Activated T-cell treated with anti-CD3 and anti-CD28 coated beads for 48 hours (primary cell): ENCODE results near the gene NR1H4.
"Not testable (repeated sequence)": the region's sequence is repeated elsewhere in the genome, so short reads cannot be mapped to it uniquely, and the experiment has no call there.

Experiments
- DNase-seq: peaks from one replicate; pipeline ENCODE4 v3.0.0-alpha.2; 2020; ENCODE audit warnings: low read depth

NR1H4 gene

DNA sequence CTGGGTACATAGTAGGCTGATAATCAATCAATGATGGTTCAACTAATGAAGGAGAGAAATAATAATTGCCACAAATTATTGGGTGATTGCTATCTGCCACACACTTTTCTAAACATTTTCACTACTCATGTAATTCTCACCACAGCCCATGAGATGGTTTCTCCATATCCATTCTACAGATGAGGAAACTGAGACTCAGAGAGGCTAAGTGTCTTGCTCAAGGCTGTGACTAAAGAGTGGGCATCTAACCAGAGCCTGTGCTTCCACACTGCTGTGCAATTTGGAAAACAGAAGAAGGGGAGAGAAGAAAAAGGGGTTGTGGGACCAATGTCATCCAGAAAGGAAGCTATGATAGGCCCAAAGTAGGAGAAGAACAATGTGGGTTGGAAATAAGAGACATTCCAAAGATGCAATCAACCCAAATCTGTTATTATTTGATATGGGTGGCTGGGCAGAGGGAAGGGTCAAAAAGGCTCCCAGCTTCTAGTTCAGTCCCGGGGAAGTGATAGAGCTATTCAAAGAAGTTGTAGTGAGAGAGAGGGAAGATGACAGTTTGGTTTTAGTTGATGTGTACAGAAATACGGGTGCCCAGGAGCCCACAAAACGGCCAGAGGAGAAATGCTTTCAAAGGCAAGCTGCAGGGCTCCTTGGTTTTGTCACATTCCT lies 483 bp upstream of the NR1H4 start:
- no peak for DNase-seq

DNA sequence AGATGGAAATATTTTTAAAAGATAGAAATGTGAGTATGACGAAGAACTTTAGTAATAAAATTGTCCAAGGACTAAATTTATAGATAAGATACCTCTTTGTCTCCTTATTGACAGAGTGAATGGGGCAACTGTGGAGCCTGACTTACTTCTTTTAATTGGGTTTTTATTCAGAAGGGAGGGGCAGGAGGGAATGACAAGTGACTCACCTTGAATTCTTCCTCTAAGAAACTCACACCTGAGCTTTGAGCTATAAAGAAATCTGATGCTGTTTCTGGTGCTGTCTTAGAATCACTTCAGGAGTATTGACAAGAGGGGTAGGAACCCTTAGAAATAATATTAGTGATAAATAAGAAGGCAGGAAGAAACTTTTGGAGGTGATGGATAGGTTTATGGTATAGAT lies 951 bp downstream of the NR1H4 start:
- DNase-seq, result no peak

DNA sequence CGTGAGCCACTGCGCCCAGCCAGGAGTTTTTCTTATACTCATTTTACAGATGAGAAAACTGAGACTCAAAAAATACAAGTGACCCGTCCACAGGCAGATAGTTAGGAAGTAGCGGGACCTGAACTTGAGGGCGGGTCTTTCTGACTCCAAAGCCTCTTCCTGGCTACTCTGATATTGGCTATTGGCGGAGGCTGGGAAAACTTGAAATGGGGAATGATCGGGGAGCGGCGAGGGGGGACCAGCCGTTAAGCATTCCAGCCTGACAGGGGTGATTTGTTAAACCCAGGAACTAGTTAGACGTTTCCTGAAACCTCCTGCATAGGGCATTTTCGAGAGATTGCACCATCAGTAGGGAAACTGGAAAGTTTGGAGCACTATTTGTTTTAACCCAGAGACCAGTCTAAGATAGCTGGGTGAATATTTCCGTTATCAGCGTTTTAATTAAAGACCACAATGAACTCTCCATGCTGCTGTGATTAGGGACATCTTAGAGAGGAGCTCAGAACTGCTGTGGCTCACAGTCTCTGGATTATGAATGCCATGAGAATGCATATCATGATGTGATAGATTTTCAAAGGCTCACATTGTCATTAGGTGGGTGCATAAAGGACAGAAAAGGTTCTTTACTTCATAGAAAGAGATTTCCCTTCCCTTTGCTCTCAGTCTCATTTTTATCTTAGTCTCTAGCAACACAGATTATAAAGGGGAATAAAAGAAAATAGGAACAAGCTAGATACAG lies 2.5 kb downstream of the NR1H4 start:
- no peak for DNase-seq

DNA sequence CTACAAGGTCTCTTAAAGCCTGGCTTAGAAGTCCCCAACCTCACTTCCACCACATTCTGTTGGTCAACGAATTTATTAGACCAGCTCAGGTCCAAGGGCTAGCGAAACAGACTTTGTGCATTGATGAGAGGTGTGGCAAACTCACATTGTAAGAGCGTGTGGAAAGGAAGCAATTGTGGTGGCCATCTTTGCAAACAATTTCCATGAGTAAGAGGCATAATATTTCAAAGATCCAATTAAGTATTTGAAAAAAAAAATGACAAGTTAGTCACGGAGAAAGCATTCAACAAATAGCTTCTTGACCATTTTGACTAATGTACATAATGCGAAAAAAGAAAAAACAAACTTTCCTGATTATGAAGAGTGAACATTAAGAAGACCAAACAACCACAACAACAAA lies 7.4 kb downstream of the NR1H4 start:
- DNase-seq, result no peak

DNA sequence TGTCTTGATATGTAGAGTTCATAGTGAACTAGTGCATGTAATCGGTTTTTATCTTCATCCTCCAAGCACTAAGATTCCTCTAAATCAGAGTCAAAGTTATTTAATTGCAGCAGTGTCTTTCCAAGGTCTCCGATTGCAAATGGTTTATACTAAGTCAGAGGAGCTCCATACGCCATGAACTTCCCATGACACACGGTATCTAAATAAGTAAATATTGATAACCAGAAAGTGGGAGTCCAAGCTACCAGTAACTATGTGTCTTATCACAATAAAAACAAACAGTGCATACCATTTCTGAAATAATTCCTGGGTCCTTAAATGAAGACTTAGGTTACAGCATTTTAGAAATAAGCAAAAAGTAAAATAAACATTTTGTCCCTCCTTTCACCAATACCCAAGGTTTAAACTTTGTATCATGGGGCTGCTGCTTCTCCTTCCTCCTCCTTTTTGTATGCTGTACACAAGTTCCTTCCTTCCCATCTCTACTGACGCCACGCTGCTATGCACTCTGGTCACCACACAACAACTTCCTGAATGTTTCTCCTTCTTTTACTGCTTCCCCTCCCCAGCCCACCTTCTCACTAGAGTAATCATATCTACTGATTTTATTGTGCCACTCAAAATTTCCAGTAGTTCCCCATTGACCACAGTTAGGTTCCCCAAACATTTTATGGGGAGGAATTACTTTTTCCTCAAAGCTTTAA lies 10.7 kb downstream of the NR1H4 start:
- DNase-seq, result no peak

DNA sequence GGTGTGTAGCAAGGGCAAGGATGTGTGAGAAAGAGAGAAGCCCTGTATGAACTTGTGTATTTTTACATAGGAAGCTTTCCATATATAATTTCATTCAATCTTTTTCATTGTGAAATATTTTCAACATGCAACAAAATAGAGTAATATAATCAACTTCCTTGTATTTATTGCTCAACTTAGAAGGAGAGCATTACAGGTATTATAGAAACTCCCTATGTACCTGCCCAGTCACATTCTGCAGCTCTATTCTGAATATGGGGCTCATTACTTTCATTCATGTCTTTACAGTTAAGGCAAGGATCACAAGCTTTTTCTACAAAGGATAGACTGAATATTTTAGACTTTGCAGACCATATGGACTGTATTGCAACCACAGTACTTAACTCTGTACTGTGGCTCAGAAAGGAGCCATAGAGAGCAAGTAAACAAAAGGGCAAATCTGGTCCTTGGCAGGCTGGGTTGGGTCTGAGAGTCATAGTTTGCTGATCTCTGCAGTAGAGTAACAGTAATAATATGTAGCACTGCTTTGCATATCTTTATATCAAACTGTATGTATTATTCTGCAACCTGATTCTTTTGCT lies 11.3 kb downstream of the NR1H4 start:
- no peak for DNase-seq

DNA sequence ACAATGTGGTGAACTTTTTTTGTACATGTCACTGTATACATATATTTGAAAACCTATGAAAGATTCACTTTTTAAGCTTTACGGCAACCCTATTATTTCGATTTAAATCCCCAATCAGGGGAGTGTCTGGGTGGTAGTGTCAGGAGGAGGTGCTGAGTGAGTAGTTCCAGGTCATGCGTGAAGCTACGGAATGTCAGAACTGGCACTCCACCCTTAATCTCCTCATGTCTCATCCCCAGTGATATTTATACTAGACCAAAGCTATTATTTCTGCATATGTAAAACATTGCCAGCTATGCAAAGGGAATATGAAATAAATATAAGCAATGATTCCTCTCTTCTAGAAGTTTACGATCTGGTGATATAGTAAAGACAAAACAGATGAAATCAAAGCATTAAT lies 12.3 kb downstream of the NR1H4 start:
- no peak for DNase-seq

DNA sequence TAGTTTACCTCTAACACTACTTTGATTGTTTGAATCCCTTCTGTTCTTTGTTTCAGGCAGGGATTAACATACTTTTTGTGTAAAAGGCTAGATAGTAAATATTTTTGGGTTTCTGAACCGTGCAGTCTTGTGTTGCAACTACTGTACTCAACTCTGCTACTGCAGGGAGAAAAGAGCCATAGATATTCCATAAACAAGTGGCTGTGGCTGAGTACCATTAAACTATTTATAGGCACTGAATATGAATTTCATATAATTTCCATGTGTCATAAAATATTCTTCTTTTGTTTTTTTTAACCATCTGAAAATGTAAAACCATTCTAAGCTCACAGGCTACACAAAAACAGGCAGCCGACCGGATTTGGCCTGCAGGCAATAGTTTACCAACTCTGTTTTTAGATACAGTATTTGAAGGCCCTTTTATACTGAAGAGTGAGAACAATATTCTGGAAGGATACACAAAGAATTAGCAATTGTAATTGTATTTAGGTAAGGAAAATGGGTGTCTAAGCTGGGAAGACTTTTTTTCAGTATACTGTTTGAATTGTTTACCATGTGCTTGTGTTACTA lies 15.7 kb downstream of the NR1H4 start:
- no peak for DNase-seq

DNA sequence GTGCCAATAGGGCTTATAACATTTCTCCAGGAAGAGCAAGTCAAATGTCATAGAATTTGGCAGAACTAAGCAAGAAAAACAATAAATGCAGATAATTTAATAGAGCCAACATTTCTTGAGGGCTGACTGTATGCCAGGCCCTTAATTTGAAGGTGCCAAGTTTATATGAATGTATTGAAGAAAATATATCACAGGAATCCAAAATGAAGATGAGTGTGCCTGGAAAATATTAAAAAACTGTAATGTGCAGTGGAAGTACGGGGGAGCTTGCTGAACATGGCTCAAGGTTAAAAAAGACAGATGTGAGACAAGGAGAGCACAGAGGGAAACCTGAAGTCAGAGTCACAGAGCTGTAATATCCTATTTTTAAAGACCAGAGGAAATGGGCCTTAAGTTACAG lies 16.4 kb downstream of the NR1H4 start:
- no peak for DNase-seq

DNA sequence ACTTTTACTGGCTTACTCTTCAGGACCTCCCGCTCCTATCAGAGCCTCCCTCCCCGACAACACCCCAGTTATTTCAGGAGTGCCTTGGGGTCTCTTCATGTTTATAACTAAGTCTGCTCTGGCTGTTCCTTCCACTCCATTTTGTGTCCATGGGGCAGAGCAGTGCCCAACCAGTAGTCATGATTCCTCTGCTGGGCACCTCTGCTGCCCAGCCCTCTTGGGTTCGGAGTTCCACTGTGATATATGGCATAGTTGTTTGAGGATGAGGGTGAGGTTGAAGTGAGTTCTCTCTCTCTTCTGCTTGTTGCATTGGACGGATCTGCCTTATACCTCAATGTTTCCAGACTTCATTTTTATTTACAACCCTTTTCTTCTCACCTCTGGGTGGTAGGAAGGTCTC lies 17.4 kb downstream of the NR1H4 start:
- no peak for DNase-seq

DNA sequence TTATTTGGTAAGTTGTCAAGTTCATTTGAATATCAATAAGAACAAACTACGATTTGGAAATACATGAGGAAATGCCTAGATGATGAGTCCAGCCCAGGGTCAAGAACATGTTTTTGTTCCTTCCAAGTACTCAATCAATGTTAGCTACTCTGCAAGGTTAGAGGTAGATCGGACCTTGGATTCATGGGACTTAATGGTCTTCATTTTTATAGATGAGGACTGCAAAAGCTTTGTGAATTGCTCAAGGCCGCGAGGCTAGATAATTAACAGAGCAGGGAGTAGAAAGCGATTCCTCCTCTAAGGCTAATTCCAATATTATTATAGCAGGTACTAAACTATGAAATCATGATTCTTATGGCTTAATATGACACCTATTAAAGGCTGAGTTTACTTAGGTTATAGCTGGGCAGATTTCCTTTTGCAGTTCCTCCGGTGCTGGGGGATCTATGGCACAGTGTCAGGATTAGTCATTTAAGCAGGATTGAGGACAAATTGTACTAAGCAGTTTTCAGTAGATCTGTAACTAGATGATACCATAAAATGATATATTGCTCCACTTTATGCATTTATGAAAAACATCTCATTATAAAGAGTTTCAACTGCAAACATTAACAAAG lies 19.8 kb downstream of the NR1H4 start:
- no peak for DNase-seq

DNA sequence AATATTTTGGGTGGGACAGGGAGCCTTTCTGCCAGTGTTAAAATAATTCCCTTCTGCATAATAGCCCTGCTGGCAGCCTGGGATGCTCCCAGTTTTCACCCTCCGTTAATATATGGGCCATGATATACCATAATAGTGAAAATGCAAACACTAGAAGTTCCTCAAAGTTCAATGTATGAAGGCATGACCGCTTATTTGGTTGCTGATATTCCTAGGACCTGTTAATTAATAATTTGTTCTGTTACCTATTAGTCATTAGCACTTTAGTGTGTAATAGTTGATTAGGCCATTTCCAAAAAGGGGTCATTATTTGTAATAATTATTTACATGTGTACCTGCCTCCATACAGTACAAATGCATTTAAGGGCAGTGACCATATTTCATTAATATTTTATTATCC lies 20.4 kb downstream of the NR1H4 start:
- no peak for DNase-seq

DNA sequence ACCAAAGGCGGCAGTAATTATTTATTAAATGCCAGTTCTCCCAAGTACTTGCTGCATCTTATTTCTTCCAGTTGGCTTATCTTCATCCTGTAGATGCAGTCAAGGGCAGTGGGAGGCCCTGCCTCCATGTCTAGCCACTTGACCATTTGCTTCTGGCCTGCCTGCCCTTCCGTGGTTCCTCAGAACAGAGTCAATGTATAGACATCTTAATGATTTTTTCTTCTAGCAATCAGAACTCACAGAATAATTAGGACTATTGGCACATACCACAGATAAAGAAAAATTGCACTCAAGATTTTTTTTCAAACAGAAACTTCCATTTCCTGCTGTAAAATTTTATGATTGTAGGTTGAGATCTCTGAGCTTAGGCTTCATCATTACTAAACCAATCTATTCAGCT lies 20.9 kb downstream of the NR1H4 start:
- no peak for DNase-seq

DNA sequence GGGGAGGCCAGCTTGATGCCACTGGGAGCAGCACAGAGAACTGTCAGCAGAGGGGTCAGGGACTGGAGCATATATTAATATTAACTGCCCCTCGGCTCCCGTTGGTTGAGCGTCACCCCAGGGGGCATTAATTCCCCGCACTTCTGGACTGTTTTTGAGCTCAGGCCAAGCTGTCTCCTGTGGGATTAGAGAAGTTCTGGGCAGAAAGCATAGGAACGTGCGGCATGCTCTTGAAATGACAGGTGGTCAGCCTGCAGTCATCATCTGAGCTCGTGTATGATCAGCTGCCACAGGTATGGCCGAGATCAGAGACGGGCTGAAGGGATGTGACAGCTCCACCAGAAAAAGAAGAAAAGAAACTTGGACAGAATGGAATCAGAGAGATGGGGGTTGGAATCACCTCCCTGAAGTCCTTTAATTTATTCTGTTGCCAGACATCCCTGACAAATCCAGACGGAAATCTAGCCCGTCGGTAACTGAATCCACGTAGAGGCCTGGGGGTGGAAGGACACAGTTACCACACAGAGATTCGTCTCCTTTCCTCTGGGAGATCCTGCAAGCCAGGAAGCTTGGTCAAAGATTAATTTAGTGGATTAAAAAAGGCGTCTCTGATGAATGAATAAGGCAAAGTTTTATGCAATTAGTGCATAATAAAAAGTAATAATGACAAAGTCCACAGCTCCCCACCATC lies 23.6 kb downstream of the NR1H4 start:
- no peak for DNase-seq

DNA sequence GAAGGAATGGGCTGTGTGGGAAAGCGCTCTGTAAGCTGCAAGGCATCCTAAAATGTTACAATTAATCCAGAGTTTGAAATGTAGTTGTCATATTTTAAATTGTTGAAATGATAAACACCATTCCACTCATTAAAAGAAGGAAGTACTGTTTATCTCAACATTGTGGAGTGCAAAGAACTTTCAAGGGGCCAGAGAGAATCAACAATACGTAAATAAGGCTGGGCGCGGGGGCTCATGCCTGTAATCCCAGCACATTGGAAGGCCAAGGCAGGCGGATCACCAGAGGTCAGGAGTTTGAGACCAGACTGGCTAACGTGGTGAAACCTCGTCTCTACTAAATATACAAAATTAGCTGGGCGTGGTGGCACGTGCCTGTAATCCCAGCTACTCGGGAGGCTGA lies 24.5 kb downstream of the NR1H4 start:
- DNase-seq, result no peak

GRCh38 chr12:100499416-100499815 lies 25.8 kb downstream of the NR1H4 start:
- DNase-seq, result no peak

- not testable (repeated sequence) for DNase-seq
Observed at GRCh38 chr12:100502718-100503117, 29.1 kb downstream of the NR1H4 start.

DNA sequence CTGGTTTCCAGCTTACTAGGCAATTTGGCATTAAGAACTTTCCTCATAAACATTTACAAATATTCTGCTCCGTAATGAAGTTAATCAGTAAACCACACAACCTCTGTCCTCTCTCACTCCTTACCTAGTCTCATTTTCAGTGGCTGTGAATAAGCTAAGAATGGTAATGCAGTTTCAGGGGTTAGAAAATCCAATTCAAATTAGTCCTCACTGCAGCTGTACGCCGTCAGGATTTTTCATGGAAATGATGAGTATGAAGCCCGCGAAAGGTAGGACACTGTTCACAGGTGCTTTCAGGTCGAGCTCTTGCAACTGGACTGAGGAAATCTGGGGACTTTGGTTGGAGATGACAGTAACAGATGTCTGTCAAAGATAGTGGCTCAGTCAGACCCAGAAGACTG lies 29.6 kb downstream of the NR1H4 start:
- no peak for DNase-seq

GRCh38 chr12:100504804-100505203 lies 31.1 kb downstream of the NR1H4 start:
- DNase-seq, result no peak

- DNase-seq, result no peak
Observed at GRCh38 chr12:100508751-100509150, 35.1 kb downstream of the NR1H4 start.

DNA sequence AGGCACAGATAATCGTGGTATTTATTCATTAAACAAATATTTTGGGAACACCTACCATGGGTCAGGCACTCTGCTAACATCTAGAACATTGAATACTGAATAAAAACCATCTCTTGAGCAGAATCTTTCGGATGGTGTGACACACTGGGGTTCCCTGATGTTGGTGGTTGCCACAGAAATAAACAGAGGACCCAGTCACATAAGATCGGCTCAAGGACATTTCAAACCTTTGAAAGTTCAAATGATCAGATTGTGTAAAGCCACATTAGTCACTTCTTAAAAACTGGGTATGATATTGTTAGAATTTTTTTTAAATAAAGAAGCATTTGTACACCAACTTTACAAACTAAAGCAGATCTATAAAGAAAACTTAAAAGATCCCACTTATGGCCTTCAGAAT lies 39.0 kb downstream of the NR1H4 start:
- no peak for DNase-seq

GRCh38 chr12:100515968-100516367 lies 42.3 kb downstream of the NR1H4 start:
- no peak for DNase-seq
